HG02571 (cell line): ENCODE results near the gene KCTD4.

Source experiments
- ATAC-seq: cut with Tn5 transposase; IDR thresholded peaks from one replicate; pipeline ENCODE4 v1.9.1; 2021; ENCODE audit warnings: mild to moderate bottlenecking, moderate library complexity; ENCODE audit not compliant: unreplicated experiment

The KCTD4 gene

GRCh38 chr13:45178349-45179162, 22.3 kb downstream of the KCTD4 start:
- ATAC-seq = no peak

- no peak for ATAC-seq
Observed at GRCh38 chr13:45174478-45174877, 26.4 kb downstream of the KCTD4 start.

- no peak for ATAC-seq
Observed at GRCh38 chr13:45168555-45168930, 32.3 kb downstream of the KCTD4 start.

- ATAC-seq = no peak
Observed at GRCh38 chr13:45167611-45168554, 33.0 kb downstream of the KCTD4 start.

GRCh38 chr13:45166858-45167257, 34.0 kb downstream of the KCTD4 start:
- no peak for ATAC-seq

GRCh38 chr13:45162821-45163220, 38.0 kb downstream of the KCTD4 start:
- no peak for ATAC-seq

GRCh38 chr13:45162194-45162593, 38.7 kb downstream of the KCTD4 start:
- ATAC-seq = no peak

- no peak for ATAC-seq
Observed at GRCh38 chr13:45156565-45157361, 44.1 kb downstream of the KCTD4 start.

GRCh38 chr13:45149964-45150363, 50.9 kb downstream of the KCTD4 start:
- ATAC-seq = no peak

GRCh38 chr13:45143346-45143751, 57.5 kb downstream of the KCTD4 start:
- ATAC-seq = no peak
